ENCODE measurements around the gene CSK. TPM values are rescaled to one million over a fixed set of nuclear protein-coding genes. Genes with fewer than 3 reads are reported as not detected.

The CSK gene
- total RNA-seq, 1 donor from 2014 or later = 100 TPM

GRCh38 chr15:74787251-74788041 is 5.6 kb downstream of the CSK start:
- Mint-ChIP-seq H3K4me3 (ENCODE audit: unreplicated experiment) (peak overlapping the region; percentile 65), H3K36me3 (ENCODE audit: low read depth, unreplicated experiment) (peaks cover 4% of the 10 kb centered on the region), H3K9me3 (ENCODE audit: unreplicated experiment) (no peaks in the 10 kb centered on the region), H3K4me1 (ENCODE audit: unreplicated experiment) (peaks cover 48% of the 10 kb centered on the region), H3K27ac (ENCODE audit: unreplicated experiment) (no peak overlapping the region), H3K27me3 (ENCODE audit: unreplicated experiment) (peaks cover 2% of the 10 kb centered on the region)
- TF ChIP-seq CTCF (IDR thresholded peaks at IDR 0.05; ENCODE audit: unreplicated experiment) = no peak
- DNase-seq (ENCODE audit: low spot score) = peak; percentile 68

GRCh38 chr15:74788042-74788682 is 6.3 kb downstream of the CSK start:
- peaks cover 4% of the 10 kb centered on the region for H3K36me3 Mint-ChIP-seq (ENCODE audit: low read depth, unreplicated experiment)
- H3K4me1 Mint-ChIP-seq (ENCODE audit: unreplicated experiment) = peaks cover 46% of the 10 kb centered on the region
- H3K9me3 Mint-ChIP-seq (ENCODE audit: unreplicated experiment) = no peaks in the 10 kb centered on the region
- H3K4me3 Mint-ChIP-seq (ENCODE audit: unreplicated experiment) = peak overlapping the region; percentile 65
- no peak for DNase-seq (ENCODE audit: low spot score)
- H3K27ac Mint-ChIP-seq (ENCODE audit: unreplicated experiment) = no peak overlapping the region
- TF ChIP-seq CTCF (IDR thresholded peaks at IDR 0.05; ENCODE audit: unreplicated experiment) = no peak
- peaks cover 2% of the 10 kb centered on the region for H3K27me3 Mint-ChIP-seq (ENCODE audit: unreplicated experiment)

DNA sequence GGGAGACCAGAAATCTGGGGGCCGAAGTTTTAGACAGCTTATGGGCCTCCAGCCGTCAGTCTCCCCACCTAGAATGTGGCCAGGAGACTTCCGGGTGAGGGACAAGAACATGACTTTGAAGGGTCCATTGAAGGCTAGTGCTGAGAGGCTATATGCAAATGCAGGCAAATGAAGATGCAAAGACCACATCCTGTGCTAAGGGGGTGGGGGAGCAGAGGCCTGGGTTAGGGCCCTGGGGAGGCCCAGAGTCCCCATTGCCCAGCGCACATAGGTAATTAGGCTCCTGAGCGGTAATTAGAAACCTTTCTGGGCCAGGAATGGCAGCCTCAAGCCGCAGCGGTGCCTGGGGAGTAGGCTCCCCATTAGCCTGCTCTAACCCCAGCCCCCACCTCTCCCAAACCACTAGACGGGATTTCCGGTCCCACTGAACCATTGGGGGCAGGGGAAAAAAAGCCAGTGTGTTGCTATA is 6.8 kb downstream of the CSK start:
- Mint-ChIP-seq H3K27me3 (ENCODE audit: unreplicated experiment) (peaks cover 2% of the 10 kb centered on the region), H3K27ac (ENCODE audit: unreplicated experiment) (no peak overlapping the region), H3K4me1 (ENCODE audit: unreplicated experiment) (peaks cover 40% of the 10 kb centered on the region), H3K36me3 (ENCODE audit: low read depth, unreplicated experiment) (peaks cover 4% of the 10 kb centered on the region), H3K9me3 (ENCODE audit: unreplicated experiment) (no peaks in the 10 kb centered on the region), H3K4me3 (ENCODE audit: unreplicated experiment) (peak overlapping the region; percentile 15)
- TF ChIP-seq CTCF (IDR thresholded peaks at IDR 0.05; ENCODE audit: unreplicated experiment) = no peak
- DNase-seq (ENCODE audit: low spot score) = no peak

GRCh38 chr15:74789171-74789631 is 7.3 kb downstream of the CSK start:
- H3K4me3 Mint-ChIP-seq (ENCODE audit: unreplicated experiment) = no peak overlapping the region
- no peak for TF ChIP-seq CTCF (IDR thresholded peaks at IDR 0.05; ENCODE audit: unreplicated experiment)
- no peaks in the 10 kb centered on the region for H3K9me3 Mint-ChIP-seq (ENCODE audit: unreplicated experiment)
- peaks cover 4% of the 10 kb centered on the region for H3K36me3 Mint-ChIP-seq (ENCODE audit: low read depth, unreplicated experiment)
- H3K27me3 Mint-ChIP-seq (ENCODE audit: unreplicated experiment) = peaks cover 2% of the 10 kb centered on the region
- no peak for DNase-seq (ENCODE audit: low spot score)
- H3K27ac Mint-ChIP-seq (ENCODE audit: unreplicated experiment) = peak overlapping the region; percentile 16
- peaks cover 36% of the 10 kb centered on the region for H3K4me1 Mint-ChIP-seq (ENCODE audit: unreplicated experiment)

- H3K4me1 Mint-ChIP-seq (ENCODE audit: unreplicated experiment) = peaks cover 32% of the 10 kb centered on the region
- H3K36me3 Mint-ChIP-seq (ENCODE audit: low read depth, unreplicated experiment) = peaks cover 4% of the 10 kb centered on the region
- H3K4me3 Mint-ChIP-seq (ENCODE audit: unreplicated experiment) = peak overlapping the region; percentile 19
- no peak for TF ChIP-seq CTCF (IDR thresholded peaks at IDR 0.05; ENCODE audit: unreplicated experiment)
- H3K27ac Mint-ChIP-seq (ENCODE audit: unreplicated experiment) = peak overlapping the region; percentile 16
- DNase-seq (ENCODE audit: low spot score) = no peak
- peaks cover 2% of the 10 kb centered on the region for H3K27me3 Mint-ChIP-seq (ENCODE audit: unreplicated experiment)
- no peaks in the 10 kb centered on the region for H3K9me3 Mint-ChIP-seq (ENCODE audit: unreplicated experiment)
Measured at GRCh38 chr15:74789741-74790079, 7.8 kb downstream of the CSK start.

Data from endothelial cell (in vitro differentiated cells).